IMR-90 (cell line): ENCODE data around the gene DNAAF6. TPM values are rescaled to one million over a fixed set of nuclear protein-coding genes. Genes with fewer than 3 reads are reported as not detected.

Experiments
- ATAC-seq: fragments of 200-7000 bp; cut with Tn5 transposase; 2 replicates; pipeline ENCODE4 v1.9.1; 2020; ENCODE audit warnings: low read depth, mild to moderate bottlenecking, moderate library complexity
- BruUV-seq: library from RNA; stranded (reverse); fragments of 400-500 nt; replicated peaks from 2 replicates; lab custom pipeline; 2021; lab: Mats Ljungman, UMichigan
- CTCF ChIA-PET: fragments of 300-600 bp; formaldehyde crosslinking; extraction: SDS; loops from one replicate; lab custom pipeline; 2021; ENCODE audit warnings: antibody characterized with exemption; lab: Yijun Ruan, JAX
- POLR2A ChIA-PET: fragments of 300-600 bp; sonication (Branson Sonifier 250); formaldehyde crosslinking; loops from one replicate; lab custom pipeline; 2022; ENCODE audit warnings: antibody characterized with exemption; ENCODE audit not compliant: unreplicated experiment; lab: Charles Lee
- DNase-seq: peaks from one replicate; pipeline ENCODE4 v3.0.0; 2013
- H2AFZ ChIP-seq: replicated peaks from 2 replicates; pipeline ENCODE3; 2013; ENCODE audit warnings: low read length, mild to moderate bottlenecking; ENCODE audit not compliant: poor library complexity
- H2AK5ac ChIP-seq: 2 replicates; pipeline ENCODE4 v1.6.1; 2013; ENCODE audit warnings: low read depth, low read length, inconsistent platforms
- H2AK9ac ChIP-seq: replicated peaks from 2 replicates; pipeline ENCODE3; 2013; ENCODE audit warnings: mild to moderate bottlenecking, low read depth, low read length, moderate library complexity; ENCODE audit not compliant: poor library complexity
- H2BK120ac ChIP-seq: 2 replicates; pipeline ENCODE4 v1.6.1; 2013; ENCODE audit warnings: low read depth, low read length, inconsistent platforms
- H2BK15ac ChIP-seq: 3 replicates; pipeline ENCODE4 v1.6.1; 2013; ENCODE audit warnings: low read depth, low read length, inconsistent platforms
- H2BK20ac ChIP-seq: 2 replicates; pipeline ENCODE4 v1.6.1; 2013; ENCODE audit warnings: low read depth, mild to moderate bottlenecking, inconsistent platforms, low read length, moderate library complexity
- H2BK5ac ChIP-seq: 2 replicates; pipeline ENCODE4 v1.6.1; 2013; ENCODE audit warnings: mild to moderate bottlenecking, low read depth, low read length, inconsistent platforms; ENCODE audit not compliant: poor library complexity, severe bottlenecking
- H3K14ac ChIP-seq: replicated peaks from 2 replicates; pipeline ENCODE4 v1.6.1; 2013; ENCODE audit warnings: low read depth, low read length, inconsistent platforms
- H3K18ac ChIP-seq: 2 replicates; pipeline ENCODE4 v1.6.1; 2013; ENCODE audit warnings: low read depth, low read length, control low read depth
- H3K23ac ChIP-seq: 2 replicates; pipeline ENCODE4 v1.6.1; 2013; ENCODE audit warnings: low read depth, low read length, inconsistent platforms
- H3K27ac ChIP-seq: 2 replicates; pipeline ENCODE4 v1.5.1; 2013; ENCODE audit warnings: mild to moderate bottlenecking, control low read depth, low read length; ENCODE audit not compliant: insufficient read depth
- H3K27me3 ChIP-seq: 2 replicates; pipeline ENCODE4 v1.6.1; 2013; ENCODE audit warnings: low read length; ENCODE audit not compliant: control insufficient read depth, insufficient read depth
- H3K36me3 ChIP-seq: 2 replicates; pipeline ENCODE4 v1.6.1; 2013; ENCODE audit warnings: low read length, mixed read lengths; ENCODE audit not compliant: control insufficient read depth, insufficient read depth
- H3K4ac ChIP-seq: 2 replicates; pipeline ENCODE4 v1.6.1; 2013; ENCODE audit warnings: low read depth, low read length, inconsistent platforms
- H3K4me1 ChIP-seq: 2 replicates; pipeline ENCODE4 v1.6.1; 2013; ENCODE audit warnings: low read length, mixed read lengths; ENCODE audit not compliant: control insufficient read depth, insufficient read depth
- H3K4me2 ChIP-seq: 2 replicates; pipeline ENCODE4 v1.6.1; 2013; ENCODE audit warnings: low read depth, mild to moderate bottlenecking, control low read depth, low read length, moderate library complexity
- H3K4me3 ChIP-seq: 2 replicates; pipeline ENCODE4 v1.5.1; 2013; ENCODE audit warnings: low read depth, mild to moderate bottlenecking, control low read depth, low read length, moderate library complexity; ENCODE audit not compliant: insufficient read depth
- H3K56ac ChIP-seq: 2 replicates; pipeline ENCODE4 v1.6.1; 2013; ENCODE audit warnings: low read length, inconsistent platforms; ENCODE audit not compliant: insufficient read depth; ENCODE audit errors: extremely low read depth
- H3K79me1 ChIP-seq, 2 experiments: 2 replicates each; pipeline ENCODE4 v1.6.1; 2013; ENCODE audit warnings: low read length in 2 of 2, inconsistent platforms in 1 of 2, low read depth in 1 of 2
- H3K9ac ChIP-seq: 2 replicates; pipeline ENCODE4 v1.6.1; 2013; ENCODE audit warnings: low read depth, low read length, control low read depth
- H3K9me1 ChIP-seq: 2 replicates; pipeline ENCODE4 v1.6.1; 2013; ENCODE audit warnings: low read length, inconsistent platforms; ENCODE audit not compliant: insufficient read depth
- H3K9me3 ChIP-seq: 2 replicates; pipeline ENCODE4 v1.6.1; 2013; ENCODE audit warnings: low read length; ENCODE audit not compliant: control insufficient read depth, insufficient read depth
- H4K20me1 ChIP-seq: 2 replicates; pipeline ENCODE4 v1.6.1; 2013; ENCODE audit warnings: low read length, inconsistent platforms; ENCODE audit not compliant: insufficient read depth
- H4K5ac ChIP-seq: 2 replicates; pipeline ENCODE4 v1.6.1; 2013; ENCODE audit warnings: mild to moderate bottlenecking, low read depth, low read length, control low read depth
- H4K8ac ChIP-seq, 2 experiments: 2 replicates each; pipeline ENCODE4 v1.6.1; 2013; ENCODE audit warnings: low read depth in 2 of 2, low read length in 2 of 2, control low read depth in 1 of 2, inconsistent platforms in 1 of 2
- H4K91ac ChIP-seq: 2 replicates; pipeline ENCODE4 v1.6.1; 2013; ENCODE audit warnings: low read depth, low read length, inconsistent platforms; ENCODE audit not compliant: insufficient read depth
- BHLHE40 ChIP-seq: fragments of 150-350 bp; IDR thresholded peaks from 2 replicates; pipeline ENCODE4 v1.6.1; 2016; ENCODE audit warnings: mild to moderate bottlenecking, low read depth, low read length
- CEBPB ChIP-seq: IDR thresholded peaks from 2 replicates; pipeline ENCODE4 v1.6.1; 2012; ENCODE audit warnings: low read depth, low read length, improper control_type of control experiment
- FOS ChIP-seq: fragments of 150-350 bp; IDR thresholded peaks from 2 replicates; pipeline ENCODE4 v1.6.1; 2016; ENCODE audit warnings: low read depth, low read length
- MAFK ChIP-seq: IDR thresholded peaks from 2 replicates; pipeline ENCODE4 v1.6.1; 2012; ENCODE audit warnings: low read depth, low read length, improper control_type of control experiment
- MAZ ChIP-seq: IDR thresholded peaks from 2 replicates; pipeline ENCODE4 v1.6.1; 2012; ENCODE audit warnings: low read depth, mild to moderate bottlenecking, low read length, improper control_type of control experiment, moderate library complexity, borderline replicate concordance
- NFE2L2 ChIP-seq: fragments of 150-350 bp; IDR thresholded peaks from 2 replicates; pipeline ENCODE4 v1.6.1; 2016; ENCODE audit warnings: low read depth, mild to moderate bottlenecking, low read length
- POLR2A ChIP-seq: IDR thresholded peaks from 2 replicates; pipeline ENCODE4 v1.6.1; 2012; ENCODE audit warnings: mild to moderate bottlenecking, low read depth, low read length
- RAD21 ChIP-seq: IDR thresholded peaks from 2 replicates; pipeline ENCODE4 v1.6.1; 2012; ENCODE audit warnings: low read length, improper control_type of control experiment
- RCOR1 ChIP-seq: IDR thresholded peaks from 2 replicates; pipeline ENCODE4 v1.6.1; 2012; ENCODE audit warnings: mild to moderate bottlenecking, low read length, improper control_type of control experiment; ENCODE audit not compliant: insufficient replicate concordance
- WGBS, 2 experiments: methylation state at CpG; one replicate each; pipeline versions ENCODE4 v1.1.5 to v1.1.7; 2013; ENCODE audit warnings: missing lambda C conversion rate in 2 of 2; ENCODE audit not compliant: insufficient read length in 1 of 2; ENCODE audit errors: extremely low coverage in 2 of 2; 5-methylcytosine and 5-hydroxymethylcytosine counted together
- dilution Hi-C: fragments of 300-500 bp; cut with HindIII; formaldehyde crosslinking; loops from one replicate; pipeline ENCODE4 v1.14.3; 2018; ENCODE audit warnings: low sequenced_read_pairs; ENCODE audit not compliant: unreplicated experiment
- in situ Hi-C: fragments of 300-500 bp; cut with MboI; formaldehyde crosslinking; loops from 3 replicates; pipeline ENCODE4 v1.14.3; 2019; ENCODE audit warnings: low sequenced_read_pairs, inconsistent platforms, mixed read lengths
- intact Hi-C: fragments of 100-400 bp; cut with micrococcal nuclease; formaldehyde crosslinking; loops from 2 replicates; pipeline ENCODE4 v1.10.0; 2022
- polyA plus RNA-seq, 3 experiments: library from polyadenylated mRNA; depleted of rRNA; stranded (reverse); fragments of >200 nt; gene quantifications; 2 replicates each; pipeline ENCODE4 v1.2.3, GENCODE V29; 2012; ENCODE audit warnings: low replicate concordance in 1 of 3
- total RNA-seq: library from RNA; depleted of rRNA; stranded (reverse); fragments of >200 nt; gene quantifications from 2 replicates; pipeline ENCODE4 v1.2.3, GENCODE V29; 2012
- TF ChIP-seq, protein P1 (sequence below): conservative IDR thresholded peaks from 2 replicates; pipeline ENCODE4 v1.5.1; 2012; ENCODE audit warnings: mild to moderate bottlenecking, low read depth, low read length, improper control_type of control experiment

DNAAF6 gene
- total and polyA plus RNA-seq, 2 of the 4 experiments (the other 2 are of a cell fraction) = not detected

DNA sequence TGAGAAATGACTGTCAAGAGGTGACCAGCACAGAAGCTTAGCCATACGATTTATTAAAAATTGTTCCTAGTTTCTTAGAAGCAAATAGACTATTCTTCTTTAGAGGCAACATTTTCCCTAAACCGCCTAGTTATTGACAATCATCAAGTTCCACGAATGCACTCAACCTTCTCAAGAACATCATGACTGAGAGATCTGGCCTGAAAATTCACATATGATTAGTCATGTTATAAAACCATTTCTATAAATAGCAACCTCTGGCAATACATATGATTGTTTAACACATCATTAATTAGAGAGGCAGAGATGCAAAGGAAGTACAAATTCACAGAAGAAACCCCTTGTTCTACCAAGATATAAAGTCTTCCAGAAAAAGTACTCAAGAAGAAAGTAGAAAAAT, 6.9 kb upstream of the DNAAF6 start:
- ATAC-seq (no peak), DNase-seq (no peak)
- Histone ChIP-seq H2AFZ (no peak overlapping the region), H3K23ac (no peak overlapping the region), H3K9ac (no peak overlapping the region), H4K20me1 (no peaks in the 10 kb centered on the region), H3K9me1 (no peaks in the 10 kb centered on the region), H3K36me3 (no peaks in the 10 kb centered on the region), H3K27ac (no peak overlapping the region), H4K5ac (no peak overlapping the region), H3K18ac (no peak overlapping the region), H3K27me3 (no peaks in the 10 kb centered on the region), H3K4me3 (no peak overlapping the region), H2BK5ac (no peak overlapping the region), H3K14ac (no peak overlapping the region), H2BK120ac (no peak overlapping the region), H3K9me3 (no peaks in the 10 kb centered on the region), H3K4ac (no peak overlapping the region), H4K8ac (no peak overlapping the region), H2AK9ac (no peak overlapping the region), H2AK5ac (no peak overlapping the region), H4K91ac (no peak overlapping the region), H3K4me2 (no peak overlapping the region), H2BK20ac (no peak overlapping the region), H3K4me1 (no peaks in the 10 kb centered on the region), H3K79me1 (no peaks in the 10 kb centered on the region), H2BK15ac (no peak overlapping the region), H3K56ac (no peak overlapping the region)
- POLR2A ChIA-PET = no interaction called here
- in situ Hi-C loops (no loop called here), intact Hi-C loops (no loop called here), dilution Hi-C loops (no loop called here)
- no CpG with 5 or more reads among the region's 3 CpGs for WGBS, 2 experiments
- CTCF ChIA-PET = no interaction called here
- TF ChIP-seq BHLHE40 (no peak), CEBPB (no peak), POLR2A (no peak), NFE2L2 (no peak), RCOR1 (no peak), MAFK (no peak), FOS (no peak), MAZ (no peak), RAD21 (no peak)
- TF ChIP-seq, protein P1, sequence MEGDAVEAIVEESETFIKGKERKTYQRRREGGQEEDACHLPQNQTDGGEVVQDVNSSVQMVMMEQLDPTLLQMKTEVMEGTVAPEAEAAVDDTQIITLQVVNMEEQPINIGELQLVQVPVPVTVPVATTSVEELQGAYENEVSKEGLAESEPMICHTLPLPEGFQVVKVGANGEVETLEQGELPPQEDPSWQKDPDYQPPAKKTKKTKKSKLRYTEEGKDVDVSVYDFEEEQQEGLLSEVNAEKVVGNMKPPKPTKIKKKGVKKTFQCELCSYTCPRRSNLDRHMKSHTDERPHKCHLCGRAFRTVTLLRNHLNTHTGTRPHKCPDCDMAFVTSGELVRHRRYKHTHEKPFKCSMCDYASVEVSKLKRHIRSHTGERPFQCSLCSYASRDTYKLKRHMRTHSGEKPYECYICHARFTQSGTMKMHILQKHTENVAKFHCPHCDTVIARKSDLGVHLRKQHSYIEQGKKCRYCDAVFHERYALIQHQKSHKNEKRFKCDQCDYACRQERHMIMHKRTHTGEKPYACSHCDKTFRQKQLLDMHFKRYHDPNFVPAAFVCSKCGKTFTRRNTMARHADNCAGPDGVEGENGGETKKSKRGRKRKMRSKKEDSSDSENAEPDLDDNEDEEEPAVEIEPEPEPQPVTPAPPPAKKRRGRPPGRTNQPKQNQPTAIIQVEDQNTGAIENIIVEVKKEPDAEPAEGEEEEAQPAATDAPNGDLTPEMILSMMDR = no peak
- BruUV-seq = no TSS peak
